Activated naive CD8-positive, alpha-beta T cell treated with anti-CD3 and anti-CD28 coated beads, Interleukin-2, amount 10 ng/mL, durations not matched to agents 7 days and 5 days (primary cell): ENCODE results near the gene TSPAN13. TPM values are rescaled to one million over a fixed set of nuclear protein-coding genes. Genes with fewer than 3 reads are reported as not detected.

ENCODE experiments used
- ATAC-seq: fragments of 150-1000 bp; cut with Tn5 transposase; one replicate; pipeline ENCODE4 v1.10.0; 2021; ENCODE audit warnings: low read depth, moderate library complexity
- POLR2A ChIA-PET: fragments of 350-600 bp; sonication (Branson Sonifier 250); formaldehyde crosslinking; loops from one replicate; lab custom pipeline; 2021; ENCODE audit warnings: antibody characterized with exemption; lab: Charles Lee
- DNase-seq: peaks from one replicate; pipeline ENCODE4 v3.0.0; 2021
- H3K27ac Mint-ChIP-seq: one replicate; pipeline ENCODE4 v1.8.0; 2022; ENCODE audit warnings: mild to moderate bottlenecking, mixed read lengths
- H3K27me3 Mint-ChIP-seq: one replicate; pipeline ENCODE4 v1.8.0; 2022; ENCODE audit warnings: mild to moderate bottlenecking, moderate library complexity, mixed read lengths
- H3K36me3 Mint-ChIP-seq: one replicate; pipeline ENCODE4 v1.8.0; 2021; ENCODE audit warnings: mild to moderate bottlenecking, mixed read lengths
- H3K4me1 Mint-ChIP-seq: one replicate; pipeline ENCODE4 v1.8.0; 2021; ENCODE audit warnings: mixed read lengths
- H3K4me3 Mint-ChIP-seq: one replicate; pipeline ENCODE4 v1.8.0; 2022; ENCODE audit warnings: mild to moderate bottlenecking, moderate library complexity, mixed read lengths
- H3K9me3 Mint-ChIP-seq: one replicate; pipeline ENCODE4 v1.8.0; 2021; ENCODE audit warnings: mixed read lengths
- total RNA-seq, 2 experiments: library from RNA; stranded (reverse); gene quantifications; one replicate each; pipeline ENCODE4 v1.2.3, GENCODE V29; 2021

Gene TSPAN13
- total RNA-seq, 2 experiments from 2014 or later: 0.42 to 0.91 TPM

- POLR2A ChIA-PET: no interaction called here
- no peaks in the 10 kb centered on the region for H3K36me3 Mint-ChIP-seq
- no peak overlapping the region for H3K27ac Mint-ChIP-seq
- DNase-seq: no peak
- no peak for ATAC-seq
- H3K9me3 Mint-ChIP-seq: no peaks in the 10 kb centered on the region
- H3K4me3 Mint-ChIP-seq: no peak overlapping the region
- H3K27me3 Mint-ChIP-seq: peaks cover 30% of the 10 kb centered on the region
- H3K4me1 Mint-ChIP-seq: no peaks in the 10 kb centered on the region
Measured at GRCh38 chr7:16794986-16795385, 41.4 kb downstream of the TSPAN13 start.

DNA sequence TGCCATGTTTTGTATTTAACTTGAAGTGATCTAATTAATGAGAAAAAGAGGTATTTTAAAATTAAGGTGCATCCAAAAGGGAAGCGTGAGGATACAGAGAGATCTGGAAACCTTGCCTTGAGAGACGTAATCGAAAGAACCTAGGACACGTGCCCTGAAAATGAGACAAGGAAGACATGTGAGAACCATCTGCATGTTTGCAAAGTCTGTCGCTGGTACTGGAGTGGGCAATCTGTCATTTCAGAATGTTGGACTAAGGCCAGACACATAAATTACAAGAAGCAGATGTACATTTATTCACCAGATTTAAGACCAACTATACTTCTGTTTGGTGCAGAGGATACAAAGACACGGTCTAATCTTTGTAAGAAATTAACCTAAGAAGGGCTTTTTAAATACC is 42.1 kb downstream of the TSPAN13 start:
- Mint-ChIP-seq H3K27me3 (peaks cover 30% of the 10 kb centered on the region), H3K4me3 (no peak overlapping the region), H3K4me1 (no peaks in the 10 kb centered on the region), H3K27ac (no peak overlapping the region), H3K9me3 (no peaks in the 10 kb centered on the region), H3K36me3 (no peaks in the 10 kb centered on the region)
- POLR2A ChIA-PET: no interaction called here
- no peak for ATAC-seq
- DNase-seq: no peak

DNA sequence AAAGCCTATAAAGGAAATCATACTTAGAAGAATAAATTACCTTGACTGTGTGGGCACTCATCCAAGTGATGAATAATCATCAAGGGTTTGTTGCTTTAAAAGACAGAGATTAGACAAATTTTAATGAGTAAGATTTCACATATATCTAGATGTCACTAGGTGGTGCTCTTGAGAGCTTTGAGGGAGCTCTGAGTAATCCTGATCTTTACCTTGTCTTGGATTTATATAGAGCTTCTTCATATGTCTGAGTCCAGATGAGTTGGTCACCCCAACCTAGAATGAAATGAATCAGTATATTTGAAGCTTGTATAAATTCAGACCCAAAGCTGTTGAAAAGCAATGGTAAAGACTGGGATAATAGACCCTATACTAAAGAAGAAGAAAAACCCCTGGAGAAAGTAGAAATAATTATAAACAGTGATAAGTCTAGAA is 47.6 kb downstream of the TSPAN13 start:
- Mint-ChIP-seq H3K27ac (no peak overlapping the region), H3K4me3 (no peak overlapping the region), H3K27me3 (peaks cover 14% of the 10 kb centered on the region), H3K4me1 (no peaks in the 10 kb centered on the region), H3K36me3 (no peaks in the 10 kb centered on the region), H3K9me3 (no peaks in the 10 kb centered on the region)
- ATAC-seq (peak; percentile 50), DNase-seq (no peak)
- POLR2A ChIA-PET: no interaction called here

- no peak for DNase-seq
- H3K27me3 Mint-ChIP-seq: peaks cover 10% of the 10 kb centered on the region
- no peak overlapping the region for H3K4me3 Mint-ChIP-seq
- H3K4me1 Mint-ChIP-seq: no peaks in the 10 kb centered on the region
- H3K36me3 Mint-ChIP-seq: no peaks in the 10 kb centered on the region
- POLR2A ChIA-PET: no interaction called here
- H3K9me3 Mint-ChIP-seq: no peaks in the 10 kb centered on the region
- H3K27ac Mint-ChIP-seq: no peak overlapping the region
- ATAC-seq: no peak
Measured at GRCh38 chr7:16801579-16801978, 48.0 kb downstream of the TSPAN13 start.

DNA sequence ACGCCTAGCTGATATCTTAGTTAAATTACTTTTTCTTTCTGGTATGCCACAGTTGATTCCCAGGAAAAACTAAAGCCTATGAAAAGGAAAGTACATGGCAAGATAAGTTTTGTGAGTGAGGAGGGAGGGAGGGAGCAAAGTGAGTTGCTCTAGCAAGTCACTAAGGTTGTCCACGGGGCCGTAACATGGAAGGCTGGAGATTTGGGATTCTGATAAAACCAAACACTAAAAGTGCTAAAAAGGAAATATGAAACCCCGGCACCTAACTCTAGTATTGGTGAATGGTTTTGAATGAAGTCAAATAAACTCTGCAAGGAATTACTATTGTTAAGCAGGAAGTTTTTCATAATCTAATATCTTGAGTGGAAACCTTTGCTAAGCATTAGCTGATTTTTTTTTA is 49.6 kb downstream of the TSPAN13 start:
- Mint-ChIP-seq H3K27me3 (peaks cover 13% of the 10 kb centered on the region), H3K9me3 (no peaks in the 10 kb centered on the region), H3K4me1 (no peaks in the 10 kb centered on the region), H3K36me3 (no peaks in the 10 kb centered on the region), H3K4me3 (no peak overlapping the region), H3K27ac (no peak overlapping the region)
- ATAC-seq (no peak), DNase-seq (no peak)
- POLR2A ChIA-PET: no interaction called here

DNA sequence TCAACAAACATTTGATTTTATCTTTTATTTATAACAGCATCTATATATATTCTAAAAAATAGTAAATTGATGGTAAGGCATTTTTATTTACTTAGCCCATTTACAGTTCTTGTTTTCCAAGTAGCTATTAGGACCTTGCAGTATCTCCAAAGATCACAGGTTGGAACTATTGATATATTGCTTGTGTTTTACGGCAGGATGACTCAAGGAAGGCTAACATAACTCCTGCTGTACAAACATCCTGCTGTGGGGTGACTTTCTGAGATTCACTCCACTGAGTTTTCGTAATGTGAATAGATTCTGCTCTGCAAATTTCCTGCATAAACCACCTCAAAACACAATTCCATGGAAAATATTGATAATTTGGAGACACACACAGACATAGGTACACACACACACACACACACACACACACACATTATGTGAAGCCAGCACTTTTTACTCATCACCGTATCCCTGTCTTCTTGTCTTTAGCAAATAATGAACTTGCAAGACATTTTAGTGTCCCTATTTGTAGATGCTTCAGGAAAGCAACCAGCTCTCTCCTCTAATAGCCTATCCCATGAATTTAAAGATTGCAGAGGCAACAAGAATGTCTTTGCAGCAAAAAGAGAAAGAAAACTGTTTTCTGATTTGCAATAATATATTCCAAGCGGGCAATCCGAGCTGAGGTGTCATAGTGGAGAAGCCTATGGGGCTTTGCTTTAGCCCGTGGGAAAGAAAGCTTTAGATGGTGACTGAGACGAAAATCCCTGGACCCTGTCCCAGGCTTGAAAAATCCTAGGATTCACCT is 50.5 kb downstream of the TSPAN13 start:
- H3K27ac Mint-ChIP-seq: no peak overlapping the region

DNA sequence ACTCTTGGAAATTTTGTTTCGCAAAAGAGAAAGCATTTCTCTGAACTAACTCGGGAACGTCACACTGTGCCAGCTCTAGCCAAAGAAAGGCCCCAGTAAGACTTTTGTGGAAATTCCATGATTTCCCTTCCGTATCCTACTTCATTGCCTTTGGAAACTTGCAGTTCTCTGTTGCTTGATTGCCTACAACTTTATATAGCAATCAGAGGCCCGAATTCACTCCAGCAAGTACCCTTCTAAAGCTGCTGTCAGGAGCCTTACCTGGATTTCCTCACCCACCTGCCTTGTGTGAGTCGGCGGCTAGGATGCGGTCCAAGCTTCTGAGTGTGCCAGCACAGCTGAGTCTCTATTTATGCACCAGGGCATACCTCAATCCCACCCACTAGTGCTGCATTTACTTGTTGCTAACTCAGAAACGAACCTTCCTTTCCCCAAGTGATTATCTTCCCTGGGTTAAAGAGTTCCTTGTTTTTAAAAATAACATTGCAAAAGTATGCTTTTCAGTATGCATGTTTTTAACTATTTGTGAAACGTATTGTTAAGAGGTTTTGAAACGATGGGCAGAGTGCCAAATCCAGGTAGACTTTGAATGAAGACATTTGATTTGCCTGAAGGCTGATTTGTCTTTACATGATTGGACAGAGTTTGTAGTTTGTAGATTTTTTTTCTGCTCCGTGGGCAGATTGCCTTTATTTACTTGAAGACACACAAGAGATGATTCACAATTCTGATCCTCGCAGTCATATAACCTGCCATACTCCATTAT is 51.3 kb downstream of the TSPAN13 start, which contains the start of gene AGR2:
Gene AGR2, minus strand, starts transcription at position 326 of the 766 bp plus-strand sequence. CDS start 3,203 bp downstream, outside the sequence.
- POLR2A ChIA-PET: no interaction called here
- no peaks in the 10 kb centered on the region for H3K36me3 Mint-ChIP-seq
- H3K4me3 Mint-ChIP-seq: no peak within 1 kb of the TSS
- H3K27ac Mint-ChIP-seq: no peak within 1 kb of the TSS
- no peak for ATAC-seq
- no peak for DNase-seq
- no peaks in the 10 kb centered on the region for H3K9me3 Mint-ChIP-seq
- H3K27me3 Mint-ChIP-seq: peaks cover 21% of the 10 kb centered on the region
- no peaks in the 10 kb centered on the region for H3K4me1 Mint-ChIP-seq

More for the DNA sequence above, 50.5 kb downstream of the TSPAN13 start:
- POLR2A ChIA-PET: no interaction called here
- H3K27me3 Mint-ChIP-seq: peaks cover 14% of the 10 kb centered on the region
- no peaks in the 10 kb centered on the region for H3K36me3 Mint-ChIP-seq
- no peak overlapping the region for H3K4me3 Mint-ChIP-seq
- DNase-seq (no peak), ATAC-seq (no peak)
- H3K9me3 Mint-ChIP-seq: no peaks in the 10 kb centered on the region
- H3K4me1 Mint-ChIP-seq: no peaks in the 10 kb centered on the region

- Mint-ChIP-seq H3K27ac (no peak overlapping the region), H3K4me3 (no peak overlapping the region), H3K9me3 (no peaks in the 10 kb centered on the region), H3K27me3 (peaks cover 25% of the 10 kb centered on the region), H3K4me1 (no peaks in the 10 kb centered on the region), H3K36me3 (no peaks in the 10 kb centered on the region)
- POLR2A ChIA-PET: no interaction called here
- DNase-seq (no peak), ATAC-seq (no peak)
Measured at GRCh38 chr7:16805441-16805840, 51.9 kb downstream of the TSPAN13 start.

DNA sequence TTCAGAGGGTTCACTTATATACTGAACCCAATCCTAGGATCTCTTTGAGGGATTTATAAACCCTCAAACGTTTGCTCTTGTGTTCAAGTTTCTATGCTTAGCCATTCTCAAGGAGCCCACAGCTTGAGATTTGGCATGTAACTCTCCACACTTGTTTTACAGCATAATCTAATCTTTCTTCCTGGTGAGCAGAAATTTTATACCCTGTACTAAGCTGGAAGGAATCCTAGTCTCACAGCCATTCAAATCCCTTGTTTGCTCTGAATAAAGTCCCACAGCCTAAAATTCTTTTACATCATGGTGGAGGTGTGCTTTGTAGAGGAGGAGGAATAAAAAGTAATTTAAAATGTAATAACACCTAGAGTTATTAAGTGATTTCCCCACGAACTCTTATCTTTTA is 56.6 kb downstream of the TSPAN13 start:
- no peak for DNase-seq

GRCh38 chr7:16810573-16810972 is 57.0 kb downstream of the TSPAN13 start:
- no peak for DNase-seq
- POLR2A ChIA-PET: no interaction called here
- no peak overlapping the region for H3K4me3 Mint-ChIP-seq
- no peak overlapping the region for H3K27ac Mint-ChIP-seq
- ATAC-seq: no peak
- H3K4me1 Mint-ChIP-seq: no peaks in the 10 kb centered on the region
- H3K27me3 Mint-ChIP-seq: peaks cover 20% of the 10 kb centered on the region
- no peaks in the 10 kb centered on the region for H3K36me3 Mint-ChIP-seq
- no peaks in the 10 kb centered on the region for H3K9me3 Mint-ChIP-seq

More for the DNA sequence above, 56.6 kb downstream of the TSPAN13 start:
- Mint-ChIP-seq H3K36me3 (no peaks in the 10 kb centered on the region), H3K4me3 (no peak overlapping the region), H3K9me3 (no peaks in the 10 kb centered on the region), H3K27me3 (peaks cover 23% of the 10 kb centered on the region), H3K27ac (no peak overlapping the region), H3K4me1 (no peaks in the 10 kb centered on the region)
- no peak for ATAC-seq
- POLR2A ChIA-PET: no interaction called here

- POLR2A ChIA-PET: no interaction called here
- H3K4me1 Mint-ChIP-seq: no peaks in the 10 kb centered on the region
- DNase-seq: no peak
- peaks cover 18% of the 10 kb centered on the region for H3K27me3 Mint-ChIP-seq
- ATAC-seq: no peak
- H3K9me3 Mint-ChIP-seq: no peaks in the 10 kb centered on the region
- no peaks in the 10 kb centered on the region for H3K36me3 Mint-ChIP-seq
- no peak overlapping the region for H3K4me3 Mint-ChIP-seq
- H3K27ac Mint-ChIP-seq: no peak overlapping the region
Measured at GRCh38 chr7:16811551-16811950, 58.0 kb downstream of the TSPAN13 start.

DNA sequence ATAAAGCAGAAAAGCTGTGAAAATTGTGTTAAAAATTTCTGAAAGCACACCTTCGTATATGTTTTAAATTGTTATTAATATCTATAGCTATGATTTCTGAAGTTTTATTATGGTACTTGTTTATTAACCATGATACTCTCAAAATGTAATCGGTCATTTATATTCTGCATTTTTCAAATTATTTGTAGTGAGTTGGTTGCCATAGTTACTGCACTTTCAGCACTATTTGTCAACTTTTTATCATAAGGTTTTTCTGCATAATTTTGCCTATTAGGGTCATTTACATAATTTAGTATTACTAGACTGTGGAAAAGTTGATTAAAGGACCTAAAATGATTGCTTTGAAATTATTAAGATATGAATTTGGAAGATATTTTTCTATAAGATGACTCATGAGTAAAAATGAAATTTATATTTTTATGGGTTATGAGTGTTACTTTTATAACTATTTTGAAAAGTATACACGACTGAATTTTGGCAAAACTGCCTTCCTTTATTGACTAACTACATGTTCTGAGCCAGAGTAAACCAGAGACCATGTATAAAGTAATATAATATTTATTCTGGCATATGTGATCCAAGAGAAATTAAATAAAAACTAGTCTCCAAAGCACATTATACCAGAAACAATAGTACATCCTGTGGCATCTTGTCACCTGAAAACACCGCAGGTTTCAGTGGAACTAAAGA is 59.1 kb downstream of the TSPAN13 start:
- DNase-seq: no peak
- H3K9me3 Mint-ChIP-seq: no peaks in the 10 kb centered on the region
- ATAC-seq: no peak
- no peak overlapping the region for H3K4me3 Mint-ChIP-seq
- no peaks in the 10 kb centered on the region for H3K36me3 Mint-ChIP-seq
- H3K27me3 Mint-ChIP-seq: peaks cover 18% of the 10 kb centered on the region
- no peaks in the 10 kb centered on the region for H3K4me1 Mint-ChIP-seq
- POLR2A ChIA-PET: no interaction called here
- no peak overlapping the region for H3K27ac Mint-ChIP-seq

DNA sequence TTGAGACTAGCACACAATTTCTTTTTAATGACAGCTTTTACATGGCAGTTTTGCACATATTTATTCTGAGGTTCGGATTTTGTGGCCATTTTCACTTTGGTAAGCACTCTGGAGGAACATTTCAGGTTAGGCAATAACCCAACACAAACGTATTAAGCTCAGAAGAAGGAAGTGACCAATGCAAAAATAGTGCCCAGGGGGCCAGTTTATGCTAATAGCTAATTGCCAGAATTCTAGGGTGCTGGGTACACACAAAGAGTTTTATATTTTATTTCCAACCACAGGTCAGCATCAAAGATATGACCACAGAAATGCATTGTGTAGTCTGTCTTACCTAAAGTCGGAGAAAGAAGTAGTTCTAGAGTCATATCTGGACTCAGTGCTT is 59.7 kb downstream of the TSPAN13 start:
- no peak overlapping the region for H3K27ac Mint-ChIP-seq
- no peak overlapping the region for H3K4me3 Mint-ChIP-seq
- POLR2A ChIA-PET: no interaction called here
- ATAC-seq (no peak), DNase-seq (no peak)
- peaks cover 13% of the 10 kb centered on the region for H3K27me3 Mint-ChIP-seq
- no peaks in the 10 kb centered on the region for H3K36me3 Mint-ChIP-seq
- no peaks in the 10 kb centered on the region for H3K4me1 Mint-ChIP-seq
- no peaks in the 10 kb centered on the region for H3K9me3 Mint-ChIP-seq
